Gastrocnemius medialis (tissue), 4 donors: ENCODE data around the gene CTSH. TPM values are rescaled to one million over a fixed set of nuclear protein-coding genes. Genes with fewer than 3 reads are reported as not detected.
A peak's percentile ranks its signal among the peaks of the same experiment; 100 is the strongest.

Experiments
- ATAC-seq, 2 donors: fragments of 150-250 bp; one replicate each; pipeline ENCODE4 v1.9.1; 2016
- DNase-seq, 2 donors: peaks; one replicate each; pipeline ENCODE4 v3.0.0-alpha.2; 2019
- H3K27ac ChIP-seq, 4 donors: fragments of 200-600 bp; sonication (generic); 1 replicate in 1 of 4; 2 replicates in 3 of 4; pipeline ENCODE4 v1.5.1; 2016 to 2018; ENCODE audit warnings: mild to moderate bottlenecking in 2 of 4, moderate library complexity in 1 of 4
- H3K27me3 ChIP-seq, 3 donors: fragments of 200-600 bp; sonication (generic) in 2 of 3; 1 replicate in 1 of 3; 2 replicates in 2 of 3; pipeline versions ENCODE4 v1.5.1 to v1.6.0; 2016 to 2019; ENCODE audit warnings: mild to moderate bottlenecking in 1 of 3, moderate library complexity in 1 of 3
- H3K36me3 ChIP-seq, 2 donors: fragments of 200-600 bp; sonication (generic) in 1 of 2; one replicate each; pipeline ENCODE4 v1.5.1; 2017 to 2018
- H3K4me1 ChIP-seq, 2 donors: fragments of 200-600 bp; sonication (generic) in 1 of 2; one replicate each; pipeline ENCODE4 v1.5.1; 2016 to 2017; ENCODE audit warnings: mild to moderate bottlenecking in 2 of 2
- H3K4me3 ChIP-seq, 4 donors: fragments of 200-600 bp; sonication (generic) in 3 of 4; 1 replicate in 1 of 4; 2 replicates in 3 of 4; pipeline ENCODE4 v1.5.1; 2016 to 2019; ENCODE audit warnings: mild to moderate bottlenecking in 2 of 4
- H3K9me3 ChIP-seq, 3 donors: fragments of 200-600 bp; sonication (generic) in 2 of 3; 1 replicate in 1 of 3; 2 replicates in 2 of 3; pipeline ENCODE4 v1.5.1; 2016 to 2019
- CTCF ChIP-seq, 5 experiments: fragments of 450-650 bp in 3 of 5; fragments of 200-600 bp in 2 of 5; sonication (generic) in 2 of 5; IDR thresholded peaks in 4 of 5; conservative IDR thresholded peaks in 1 of 5; 1 replicate in 4 of 5; 2 replicates in 1 of 5; pipeline ENCODE4 v1.5.1; 2016 to 2019; ENCODE audit warnings: antibody characterized with exemption in 5 of 5, mild to moderate bottlenecking in 3 of 5, moderate library complexity in 3 of 5
- POLR2A ChIP-seq, 2 donors: fragments of 450-650 bp; IDR thresholded peaks; one replicate each; pipeline ENCODE4 v1.6.1; 2017; ENCODE audit warnings: antibody characterized with exemption in 2 of 2, mild to moderate bottlenecking in 2 of 2, moderate library complexity in 2 of 2
- in situ Hi-C, 4 donors: fragments of 200-750 bp; cut with MboI; loops; one replicate each; pipeline versions ENCODE4 v1.15.0 to v1.8.0; 2017; ENCODE audit warnings: low sequenced_read_pairs in 4 of 4
- intact Hi-C: fragments of 100-400 bp; cut with DNase I; formaldehyde crosslinking; loops from one replicate; pipeline ENCODE4 v1.15.1; 2023; ENCODE audit warnings: low total_unique reads
- total RNA-seq, 4 donors: library from RNA; depleted of rRNA; stranded (reverse); fragments of >200 nt; gene quantifications; one replicate each; pipeline versions ENCODE4 v1.1.0 to v1.2.3, GENCODE V29; 2016

CTSH gene
- total RNA-seq, 4 donors from 2014 or later: 27.4 to 42.1 (median 29.4) TPM

GRCh38 chr15:78922527-78922926, 22.3 kb downstream of the CTSH start:
- ATAC-seq: no peak
- Histone ChIP-seq H3K27me3 (no peaks in the 10 kb centered on the region), H3K27ac (no peak overlapping the region), H3K4me3 (no peak overlapping the region), H3K4me1 (no peaks in the 10 kb centered on the region), H3K9me3 (no peaks in the 10 kb centered on the region), H3K36me3 (peaks cover 0 to 59% of the 10 kb centered on the region in 2 donors)
- in situ Hi-C loops (loop anchor here in 1 of 4 donors (25.0 kb wide), 1 partner anchor 265 kb away; no protein-coding TSS in a partner anchor), intact Hi-C loops (no loop called here)
- TF ChIP-seq CTCF (IDR thresholded peaks at IDR 0.05 in 4 of 5, conservative IDR thresholded peaks at IDR 0.05 in 1 of 5): no peak
- no peak for TF ChIP-seq POLR2A (IDR thresholded peaks at IDR 0.05)
- no peak for DNase-seq

- ATAC-seq (no peak), DNase-seq (no peak)
- in situ Hi-C loops: loop anchor here in 1 of 4 donors (25.0 kb wide), 1 partner anchor 265 kb away; no protein-coding TSS in a partner anchor
- Histone ChIP-seq H3K9me3 (no peaks in the 10 kb centered on the region), H3K27me3 (no peaks in the 10 kb centered on the region), H3K36me3 (peaks cover 0 to 59% of the 10 kb centered on the region in 2 donors), H3K4me1 (no peaks in the 10 kb centered on the region), H3K4me3 (no peak overlapping the region), H3K27ac (no peak overlapping the region)
- no peak for TF ChIP-seq POLR2A (IDR thresholded peaks at IDR 0.05)
- no peak for TF ChIP-seq CTCF (IDR thresholded peaks at IDR 0.05 in 4 of 5, conservative IDR thresholded peaks at IDR 0.05 in 1 of 5)
- intact Hi-C loops: no loop called here
These were observed 22.9 kb downstream of the CTSH start for GRCh38 chr15:78921940-78922339.

GRCh38 chr15:78921517-78921916, 23.3 kb downstream of the CTSH start:
- DNase-seq: no peak
- no peak for ATAC-seq
- intact Hi-C loops: no loop called here
- no peaks in the 10 kb centered on the region for H3K9me3 ChIP-seq
- H3K27me3 ChIP-seq: no peaks in the 10 kb centered on the region
- no peak overlapping the region for H3K27ac ChIP-seq
- H3K4me3 ChIP-seq: no peak overlapping the region
- peaks cover 0 to 59% of the 10 kb centered on the region in 2 donors for H3K36me3 ChIP-seq
- in situ Hi-C loops: loop anchor here in 1 of 4 donors (25.0 kb wide), 1 partner anchor 266 kb away; no protein-coding TSS in a partner anchor
- H3K4me1 ChIP-seq: no peaks in the 10 kb centered on the region
- TF ChIP-seq CTCF (IDR thresholded peaks at IDR 0.05 in 4 of 5, conservative IDR thresholded peaks at IDR 0.05 in 1 of 5) (no peak), POLR2A (IDR thresholded peaks at IDR 0.05) (no peak)

- Histone ChIP-seq H3K36me3 (peaks cover 0 to 34% of the 10 kb centered on the region in 2 donors), H3K4me3 (no peak overlapping the region), H3K27me3 (no peaks in the 10 kb centered on the region), H3K27ac (no peak overlapping the region), H3K4me1 (peaks cover 0 to 17% of the 10 kb centered on the region in 2 donors), H3K9me3 (no peaks in the 10 kb centered on the region)
- intact Hi-C loops: no loop called here
- ATAC-seq (no peak), DNase-seq (no peak)
- TF ChIP-seq CTCF (IDR thresholded peaks at IDR 0.05 in 4 of 5, conservative IDR thresholded peaks at IDR 0.05 in 1 of 5) (no peak), POLR2A (IDR thresholded peaks at IDR 0.05) (no peak)
- in situ Hi-C loops: loop anchor here in 2 of 4 donors (10.0 to 25.0 kb wide), 2 partner anchors 67 to 269 kb away; no protein-coding TSS in a partner anchor
These were observed 27.0 kb downstream of the CTSH start for GRCh38 chr15:78917888-78918287.

- ATAC-seq: no peak
- TF ChIP-seq POLR2A (IDR thresholded peaks at IDR 0.05) (no peak), CTCF (IDR thresholded peaks at IDR 0.05 in 4 of 5, conservative IDR thresholded peaks at IDR 0.05 in 1 of 5) (no peak)
- no peak overlapping the region for H3K4me3 ChIP-seq
- peaks cover 0 to 17% of the 10 kb centered on the region in 2 donors for H3K4me1 ChIP-seq
- H3K36me3 ChIP-seq: peaks cover 0 to 31% of the 10 kb centered on the region in 2 donors
- H3K27me3 ChIP-seq: no peaks in the 10 kb centered on the region
- in situ Hi-C loops: loop anchor here in 2 of 4 donors (10.0 to 25.0 kb wide), 2 partner anchors 69 to 271 kb away; no protein-coding TSS in a partner anchor
- no peaks in the 10 kb centered on the region for H3K9me3 ChIP-seq
- DNase-seq: no peak
- intact Hi-C loops: no loop called here
- peak overlapping the region in 2 of 4 donors; percentile 3 to 52 for H3K27ac ChIP-seq
These were observed 28.8 kb downstream of the CTSH start for GRCh38 chr15:78916088-78916487.
